Mesendoderm (in vitro differentiated cells): ENCODE data around the gene FAM163B.

Experiments used
- DNase-seq: peaks from one replicate; pipeline ENCODE4 v3.0.0; 2013
- H2AK5ac ChIP-seq: 2 replicates; pipeline ENCODE4 v1.6.1; 2013; ENCODE audit warnings: low read length, inconsistent platforms
- H2BK120ac ChIP-seq: 2 replicates; pipeline ENCODE4 v1.6.1; 2013; ENCODE audit warnings: low read depth, mild to moderate bottlenecking, low read length, moderate library complexity, mixed read lengths
- H2BK15ac ChIP-seq: replicated peaks from 2 replicates; pipeline ENCODE4 v1.6.1; 2013; ENCODE audit warnings: low read depth, mild to moderate bottlenecking, moderate library complexity
- H2BK5ac ChIP-seq: 2 replicates; pipeline ENCODE4 v1.6.1; 2013; ENCODE audit warnings: low read length, inconsistent platforms
- H3K18ac ChIP-seq: 2 replicates; pipeline ENCODE4 v1.6.1; 2013; ENCODE audit warnings: mild to moderate bottlenecking, low read length, mixed read lengths
- H3K23ac ChIP-seq: one replicate; pipeline ENCODE4 v1.6.1; 2013; ENCODE audit warnings: low read length
- H3K27ac ChIP-seq: 2 replicates; pipeline ENCODE4 v1.5.1; 2013; ENCODE audit warnings: low read depth, mild to moderate bottlenecking, inconsistent platforms, low read length, moderate library complexity
- H3K27me3 ChIP-seq: 2 replicates; pipeline ENCODE4 v1.6.1; 2013; ENCODE audit warnings: low read length, control low read depth, mild to moderate bottlenecking, inconsistent platforms; ENCODE audit not compliant: insufficient read depth, poor library complexity
- H3K36me3 ChIP-seq: 2 replicates; pipeline ENCODE4 v1.6.1; 2013; ENCODE audit warnings: low read length, inconsistent platforms; ENCODE audit not compliant: control insufficient read depth, insufficient read depth
- H3K4ac ChIP-seq: one replicate; pipeline ENCODE4 v1.6.1; 2013; ENCODE audit warnings: low read depth, mild to moderate bottlenecking, low read length, moderate library complexity
- H3K4me1 ChIP-seq: 2 replicates; pipeline ENCODE4 v1.6.1; 2013; ENCODE audit warnings: low read depth, low read length, inconsistent platforms; ENCODE audit not compliant: control insufficient read depth
- H3K4me2 ChIP-seq: 2 replicates; pipeline ENCODE4 v1.6.1; 2013; ENCODE audit warnings: low read length
- H3K4me3 ChIP-seq: 2 replicates; pipeline ENCODE4 v1.5.1; 2013; ENCODE audit warnings: mild to moderate bottlenecking, low read length
- H3K56ac ChIP-seq: one replicate; pipeline ENCODE4 v1.6.1; 2013; ENCODE audit warnings: low read length
- H3K79me1 ChIP-seq: 2 replicates; pipeline ENCODE4 v1.6.1; 2013; ENCODE audit warnings: low read length, inconsistent platforms
- H3K79me2 ChIP-seq: 2 replicates; pipeline ENCODE4 v1.6.1; 2013; ENCODE audit warnings: mild to moderate bottlenecking, low read length; ENCODE audit not compliant: control insufficient read depth, insufficient read depth
- H3K9ac ChIP-seq: 2 replicates; pipeline ENCODE4 v1.6.1; 2013; ENCODE audit warnings: low read length, inconsistent platforms
- H4K5ac ChIP-seq: one replicate; pipeline ENCODE4 v1.6.1; 2013; ENCODE audit warnings: low read length
- H4K8ac ChIP-seq: one replicate; pipeline ENCODE4 v1.6.1; 2013; ENCODE audit warnings: low read depth, mild to moderate bottlenecking, control low read depth, low read length, moderate library complexity
- WGBS: extraction: QIAGEN DNeasy Blood & Tissue Kit; methylation state at CpG from one replicate; pipeline ENCODE4 v1.1.7; 2013; ENCODE audit warnings: low lambda C conversion rate, missing lambda C conversion rate; ENCODE audit not compliant: insufficient coverage; ENCODE audit errors: extremely low coverage; 5-methylcytosine and 5-hydroxymethylcytosine counted together

Gene FAM163B

GRCh38 chr9:133599470-133600173 is 9.6 kb downstream of the FAM163B start:
- Histone ChIP-seq H3K4me1 (no peaks in the 10 kb centered on the region), H3K4me2 (no peak overlapping the region), H2BK5ac (no peak overlapping the region), H4K8ac (no peak overlapping the region), H3K27ac (no peak overlapping the region), H2AK5ac (no peak overlapping the region), H3K4ac (no peak overlapping the region), H3K79me1 (no peaks in the 10 kb centered on the region), H3K56ac (no peak overlapping the region), H3K27me3 (no peaks in the 10 kb centered on the region), H2BK15ac (no peak overlapping the region), H3K36me3 (no peaks in the 10 kb centered on the region), H3K18ac (no peak overlapping the region), H3K9ac (no peak overlapping the region), H3K23ac (no peak overlapping the region), H4K5ac (no peak overlapping the region), H2BK120ac (no peak overlapping the region), H3K4me3 (no peak overlapping the region), H3K79me2 (no peaks in the 10 kb centered on the region)
- no peak for DNase-seq
- WGBS: no CpG with 5 or more reads among the region's 6 CpGs

GRCh38 chr9:133598978-133599377 is 10.2 kb downstream of the FAM163B start:
- no peaks in the 10 kb centered on the region for H3K79me1 ChIP-seq
- H3K27me3 ChIP-seq: no peaks in the 10 kb centered on the region
- no peak overlapping the region for H2BK120ac ChIP-seq
- H4K8ac ChIP-seq: no peak overlapping the region
- no CpG with 5 or more reads among the region's 7 CpGs for WGBS
- H3K4me2 ChIP-seq: no peak overlapping the region
- H3K4ac ChIP-seq: no peak overlapping the region
- no peak for DNase-seq
- H2AK5ac ChIP-seq: no peak overlapping the region
- no peak overlapping the region for H3K9ac ChIP-seq
- no peak overlapping the region for H3K4me3 ChIP-seq
- H3K27ac ChIP-seq: no peak overlapping the region
- H4K5ac ChIP-seq: no peak overlapping the region
- no peak overlapping the region for H2BK5ac ChIP-seq
- no peak overlapping the region for H2BK15ac ChIP-seq
- H3K4me1 ChIP-seq: no peaks in the 10 kb centered on the region
- H3K18ac ChIP-seq: no peak overlapping the region
- no peaks in the 10 kb centered on the region for H3K36me3 ChIP-seq
- H3K56ac ChIP-seq: no peak overlapping the region
- H3K23ac ChIP-seq: no peak overlapping the region
- no peaks in the 10 kb centered on the region for H3K79me2 ChIP-seq

- Histone ChIP-seq H3K4me2 (no peak overlapping the region), H4K5ac (no peak overlapping the region), H3K23ac (no peak overlapping the region), H3K4ac (no peak overlapping the region), H2AK5ac (no peak overlapping the region), H3K36me3 (no peaks in the 10 kb centered on the region), H4K8ac (no peak overlapping the region), H2BK5ac (no peak overlapping the region), H3K56ac (no peak overlapping the region), H3K4me3 (no peak overlapping the region), H3K4me1 (no peaks in the 10 kb centered on the region), H3K79me1 (no peaks in the 10 kb centered on the region), H3K79me2 (no peaks in the 10 kb centered on the region), H2BK120ac (no peak overlapping the region), H3K27ac (no peak overlapping the region), H3K18ac (no peak overlapping the region), H3K9ac (no peak overlapping the region), H3K27me3 (no peaks in the 10 kb centered on the region), H2BK15ac (no peak overlapping the region)
- DNase-seq: peak; percentile 69
- whole genome bisulfite sequencing: no CpG with 5 or more reads among the region's 7 CpGs
Measured at GRCh38 chr9:133597316-133597957, 11.8 kb downstream of the FAM163B start.

GRCh38 chr9:133595910-133596309 is 13.3 kb downstream of the FAM163B start:
- H3K79me2 ChIP-seq: no peaks in the 10 kb centered on the region
- DNase-seq: no peak
- no CpG with 5 or more reads among the region's 8 CpGs for WGBS

GRCh38 chr9:133594310-133594709 is 14.9 kb downstream of the FAM163B start:
- Histone ChIP-seq H3K79me1 (no peaks in the 10 kb centered on the region), H3K27me3 (no peaks in the 10 kb centered on the region), H3K56ac (no peak overlapping the region), H3K4ac (no peak overlapping the region), H3K36me3 (no peaks in the 10 kb centered on the region), H2BK120ac (no peak overlapping the region), H2AK5ac (no peak overlapping the region), H3K23ac (no peak overlapping the region), H3K18ac (no peak overlapping the region), H3K27ac (no peak overlapping the region), H3K79me2 (no peaks in the 10 kb centered on the region), H3K4me1 (no peaks in the 10 kb centered on the region), H3K4me2 (no peak overlapping the region), H3K4me3 (no peak overlapping the region), H4K8ac (no peak overlapping the region), H3K9ac (no peak overlapping the region), H2BK5ac (no peak overlapping the region), H2BK15ac (no peak overlapping the region), H4K5ac (no peak overlapping the region)
- no peak for DNase-seq
- no CpG with 5 or more reads among the region's 2 CpGs for WGBS

More at GRCh38 chr9:133595910-133596309, 13.3 kb downstream of the FAM163B start:
- Histone ChIP-seq H3K4me1 (no peaks in the 10 kb centered on the region), H3K4me2 (no peak overlapping the region), H3K27ac (no peak overlapping the region), H2AK5ac (no peak overlapping the region), H2BK15ac (no peak overlapping the region), H3K23ac (no peak overlapping the region), H2BK120ac (no peak overlapping the region), H3K27me3 (no peaks in the 10 kb centered on the region), H4K5ac (no peak overlapping the region), H3K4me3 (no peak overlapping the region), H3K18ac (no peak overlapping the region), H4K8ac (no peak overlapping the region), H2BK5ac (no peak overlapping the region), H3K56ac (no peak overlapping the region), H3K9ac (no peak overlapping the region), H3K79me1 (no peaks in the 10 kb centered on the region), H3K4ac (no peak overlapping the region), H3K36me3 (no peaks in the 10 kb centered on the region)
